CD4-positive, alpha-beta T cell treated with Interleukin-4 for 4 hours (primary cell): ENCODE results near the gene IQSEC1.

ENCODE experiments used
- DNase-seq: peaks from one replicate; pipeline ENCODE4 v3.0.0-alpha.2; 2020

The IQSEC1 gene

GRCh38 chr3:13067778-13068177 lies 5.5 kb downstream of the IQSEC1 start:
- no peak for DNase-seq

DNA sequence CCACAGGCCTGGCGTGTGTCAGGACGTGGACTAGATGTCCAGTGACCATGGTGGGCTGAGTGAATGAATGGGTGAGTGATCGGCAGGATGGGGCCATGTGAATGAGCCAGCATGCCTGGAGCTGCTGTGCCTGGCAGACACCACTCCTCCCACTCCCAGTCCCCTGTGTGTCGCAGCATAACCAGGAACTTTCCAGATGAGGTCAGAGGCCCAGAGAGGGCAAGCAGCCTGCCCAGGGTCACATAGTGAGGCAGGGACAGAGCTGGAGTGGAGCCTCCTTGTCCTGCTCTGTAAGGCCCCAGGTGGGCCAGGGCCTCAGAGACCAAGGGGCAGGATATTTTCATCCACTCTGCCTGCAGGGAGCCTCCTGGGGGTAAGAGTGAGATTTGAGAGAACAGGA lies 6.4 kb downstream of the IQSEC1 start:
- DNase-seq = no peak

GRCh38 chr3:13066236-13066635 lies 7.0 kb downstream of the IQSEC1 start:
- no peak for DNase-seq

- DNase-seq = no peak
These were observed 7.5 kb downstream of the IQSEC1 start for GRCh38 chr3:13065727-13066126.

DNA sequence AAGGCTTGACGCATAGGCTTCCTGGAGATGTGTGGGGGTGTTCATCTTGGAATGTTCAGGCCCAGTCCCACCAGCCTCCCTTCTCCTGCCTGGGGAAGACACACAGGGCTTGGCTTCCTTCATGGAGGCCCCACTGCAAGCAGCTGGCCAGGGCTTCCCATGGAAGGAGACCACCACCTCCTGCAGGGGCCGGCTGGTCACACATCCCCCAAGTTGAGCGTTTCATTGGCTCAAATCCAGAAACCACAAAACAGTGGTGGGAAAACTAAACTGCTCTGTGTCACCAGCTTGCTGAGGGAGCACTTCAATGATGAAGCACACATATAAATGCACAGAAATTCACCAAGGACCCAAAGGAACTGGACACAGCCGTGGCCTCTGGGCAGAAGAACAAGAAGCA lies 8.3 kb downstream of the IQSEC1 start:
- no peak for DNase-seq

DNA sequence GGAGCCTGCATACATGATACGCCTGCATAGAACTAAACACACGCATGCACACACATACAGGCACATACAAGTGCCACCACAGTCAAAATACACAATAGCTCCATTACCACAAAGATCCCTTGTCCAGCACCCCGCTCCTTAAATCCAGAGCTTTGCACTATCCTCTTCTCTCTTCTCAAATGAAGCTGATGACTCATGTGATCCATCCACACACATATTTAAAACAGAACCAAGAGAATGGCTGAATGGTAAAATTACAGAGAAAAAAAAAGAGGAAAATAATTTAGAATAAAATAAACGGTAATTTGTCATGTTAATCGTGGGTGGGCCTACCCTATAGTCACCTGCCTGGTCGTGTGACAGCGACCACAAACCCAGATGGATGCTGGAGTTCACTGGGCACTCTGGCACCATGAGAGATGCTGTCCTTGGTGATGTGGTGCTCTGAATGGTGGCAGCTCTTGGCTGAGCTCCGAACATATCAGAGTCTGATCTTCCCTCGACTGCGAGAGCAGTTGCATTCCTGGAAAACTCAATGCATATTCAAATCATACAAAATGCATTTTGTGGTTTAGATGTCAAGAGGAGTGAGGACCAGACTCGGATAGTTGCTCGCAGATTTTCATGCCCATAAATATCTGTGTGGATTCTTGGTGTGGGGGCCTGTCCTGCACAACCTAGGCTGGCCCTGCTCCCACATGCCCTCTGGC lies 8.9 kb downstream of the IQSEC1 start:
- DNase-seq = no peak

- no peak for DNase-seq
These were observed 10.0 kb downstream of the IQSEC1 start for GRCh38 chr3:13063225-13063624.

DNA sequence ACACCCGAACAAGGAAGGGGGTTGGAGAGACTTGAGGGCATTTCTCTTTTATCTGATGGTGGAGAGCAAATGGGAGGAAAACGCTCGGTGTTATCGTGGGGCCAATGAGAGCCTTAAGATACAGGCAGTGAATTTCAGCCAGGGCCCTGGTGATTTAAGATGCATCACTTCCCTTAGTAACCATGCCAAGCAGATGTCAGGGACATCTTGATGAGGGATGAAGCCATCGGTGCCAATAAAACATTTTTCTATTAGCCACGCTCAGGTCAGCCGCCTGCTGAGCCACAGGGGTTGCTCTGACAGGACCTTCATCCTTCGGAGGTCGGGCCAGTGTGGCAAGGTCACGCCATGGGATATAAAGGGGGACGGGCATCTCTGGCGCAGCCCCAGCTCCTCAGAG lies 10.6 kb downstream of the IQSEC1 start:
- no peak for DNase-seq

- DNase-seq = no peak
These were observed 12.8 kb downstream of the IQSEC1 start for GRCh38 chr3:13060341-13060910.

DNA sequence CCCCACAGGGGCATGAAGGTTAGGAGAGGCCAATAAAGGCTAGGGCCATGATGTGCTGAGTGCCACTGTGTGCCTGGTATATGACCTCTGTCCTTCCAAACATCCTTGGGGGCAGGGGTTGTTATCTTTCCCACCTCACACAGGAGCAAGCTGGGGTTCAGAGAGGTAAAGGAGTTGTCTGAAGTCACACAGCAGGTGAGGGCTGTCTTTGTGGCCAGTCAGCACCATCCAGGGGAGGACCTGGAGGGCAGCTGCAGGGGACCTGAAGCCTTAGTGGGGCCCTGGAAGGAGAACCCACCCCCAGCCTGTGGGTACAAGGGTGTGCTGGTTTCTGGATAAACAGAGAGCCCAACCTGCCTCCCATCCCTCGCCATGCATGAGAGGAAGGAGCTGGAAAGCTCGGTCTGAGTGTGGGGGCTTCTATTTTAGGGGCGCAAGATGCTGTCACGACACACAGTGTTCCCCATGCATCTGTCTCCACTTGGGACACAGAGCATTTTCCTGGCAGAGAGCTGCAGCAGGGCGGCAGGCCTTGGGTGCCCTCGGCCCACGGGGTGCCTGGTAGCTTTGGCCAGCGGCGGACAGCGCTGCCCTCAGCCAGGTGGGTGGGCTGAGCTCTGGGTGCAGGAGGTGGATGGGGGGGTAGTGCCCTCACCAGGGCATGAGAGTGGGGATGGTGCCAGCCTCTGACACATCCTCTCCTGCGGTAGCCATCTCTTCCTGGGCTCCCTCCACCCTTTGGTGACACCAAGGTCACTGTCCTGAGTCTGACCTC lies 14.7 kb downstream of the IQSEC1 start:
- no peak for DNase-seq

- no peak for DNase-seq
These were observed 15.8 kb downstream of the IQSEC1 start for GRCh38 chr3:13057282-13058040.

GRCh38 chr3:13055634-13056033 lies 17.6 kb downstream of the IQSEC1 start:
- DNase-seq = no peak

DNA sequence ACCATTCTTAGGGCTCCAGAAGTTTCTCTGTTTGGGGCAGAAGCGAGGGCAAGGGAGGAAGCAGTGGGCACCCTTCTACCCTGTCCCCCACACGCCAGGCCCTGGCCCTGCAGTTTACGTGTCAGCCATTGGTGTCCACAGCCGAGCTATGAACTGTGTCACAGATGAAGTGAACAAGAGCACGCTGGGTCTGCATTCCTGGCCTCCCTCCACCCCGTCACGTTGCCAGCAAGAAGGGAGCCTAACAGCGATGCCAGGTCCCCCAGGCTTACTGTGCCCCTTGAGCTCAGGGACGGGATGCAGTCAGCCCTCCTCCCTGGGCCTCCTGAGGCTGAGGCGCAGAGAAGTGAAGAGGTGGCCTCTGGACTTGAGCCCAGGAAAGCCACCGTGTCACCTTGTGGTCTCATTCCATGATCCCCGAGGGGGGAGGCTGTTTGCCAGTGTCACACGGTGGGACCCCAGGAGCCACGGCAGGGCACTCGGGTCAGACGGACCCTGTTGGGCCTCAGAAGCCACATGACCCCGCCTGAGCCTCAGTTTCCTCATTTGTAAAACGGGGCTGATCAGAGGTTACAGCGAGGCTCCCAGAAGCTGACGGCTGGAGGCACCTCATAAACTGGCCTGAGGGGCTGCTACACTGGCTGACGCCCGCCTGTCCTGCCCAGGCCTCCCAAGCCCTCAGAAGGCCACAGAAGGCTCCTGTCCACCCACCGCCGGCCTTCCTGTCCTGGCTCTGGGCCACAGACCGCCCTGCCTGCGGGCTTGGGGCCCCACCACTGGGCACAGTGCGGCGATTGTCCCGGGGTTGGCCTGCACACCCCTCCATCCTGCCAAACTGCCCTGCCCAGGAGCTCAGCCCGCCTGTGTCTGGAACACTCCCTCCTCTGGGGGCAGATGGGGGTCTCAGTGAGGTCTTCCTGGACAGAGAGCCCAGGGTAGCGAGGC lies 18.6 kb downstream of the IQSEC1 start:
- no peak for DNase-seq

GRCh38 chr3:13053893-13054292 lies 19.3 kb downstream of the IQSEC1 start:
- no peak for DNase-seq

DNA sequence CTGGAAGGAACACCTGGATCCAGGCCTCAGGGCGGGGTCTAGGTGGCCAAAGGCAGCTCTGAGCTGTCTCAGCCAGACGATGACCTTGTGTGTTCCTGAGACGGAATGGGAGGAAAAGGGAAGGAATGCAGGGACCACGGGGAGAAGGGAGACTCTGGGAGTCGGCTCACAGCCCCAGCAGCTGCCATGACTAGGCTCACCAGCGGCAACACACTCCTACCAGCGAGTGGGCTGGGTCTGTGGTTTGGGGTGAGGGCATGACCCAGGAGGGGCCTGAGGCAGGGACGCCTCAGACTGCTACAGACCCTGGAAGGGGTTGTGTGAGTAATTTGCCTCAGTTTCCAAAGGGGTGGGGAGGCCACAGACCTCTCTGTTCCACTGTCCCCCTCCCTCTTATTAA lies 19.8 kb downstream of the IQSEC1 start:
- no peak for DNase-seq

GRCh38 chr3:13052191-13052820 lies 20.9 kb downstream of the IQSEC1 start:
- no peak for DNase-seq

GRCh38 chr3:13051581-13051980 lies 21.6 kb downstream of the IQSEC1 start:
- DNase-seq = no peak

GRCh38 chr3:13051066-13051465 lies 22.2 kb downstream of the IQSEC1 start:
- DNase-seq = no peak

GRCh38 chr3:13050446-13050845 lies 22.8 kb downstream of the IQSEC1 start:
- no peak for DNase-seq

DNA sequence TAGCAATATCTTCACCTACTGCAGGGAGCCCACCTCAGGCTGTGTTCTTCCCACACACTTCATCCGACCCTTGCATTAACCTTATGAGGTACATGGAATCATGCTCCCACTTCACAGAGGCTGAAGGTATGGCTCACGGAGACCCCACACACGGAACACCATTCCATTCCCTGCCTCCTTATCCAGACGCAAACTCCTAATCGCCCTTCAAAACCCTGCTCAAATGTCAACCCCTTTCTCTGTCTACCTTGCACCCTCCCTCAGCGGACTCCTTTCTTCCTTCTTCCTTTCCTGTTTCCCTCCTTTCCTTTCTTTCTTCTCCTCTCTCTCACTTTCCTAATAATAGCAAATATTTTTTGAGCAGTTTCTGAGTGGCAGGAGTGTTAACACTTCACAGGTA lies 23.8 kb downstream of the IQSEC1 start:
- no peak for DNase-seq

GRCh38 chr3:13047296-13048165 lies 25.7 kb downstream of the IQSEC1 start:
- DNase-seq = no peak
